ENCODE measurements around the gene LYPD1.

Gene LYPD1

DNA sequence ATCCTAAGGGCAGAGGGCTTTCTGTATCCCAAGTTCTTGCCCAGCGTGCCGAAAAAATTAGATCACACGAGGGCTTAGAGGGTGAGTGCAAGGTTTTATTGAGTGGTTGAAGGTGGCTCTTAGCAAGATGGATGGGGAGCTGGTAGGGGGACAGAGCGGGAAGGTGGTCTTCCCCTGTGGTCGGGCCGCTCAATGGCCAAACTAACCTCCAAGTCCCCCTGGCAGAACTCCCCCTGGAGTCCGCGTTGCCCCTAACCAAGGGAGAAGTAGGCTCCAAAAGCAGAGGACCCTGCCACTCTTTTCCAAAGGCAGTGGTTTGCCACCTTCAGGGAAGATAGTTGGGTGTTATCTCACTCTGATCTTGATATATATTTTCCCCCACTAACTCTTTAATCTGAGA is 63.4 kb downstream of the LYPD1 start:
- H3K4me3 ChIP-seq (ENCODE audit: low read length) = no peak overlapping the region
- no peak for DNase-seq (ENCODE audit: low read depth, low spot score)

DNA sequence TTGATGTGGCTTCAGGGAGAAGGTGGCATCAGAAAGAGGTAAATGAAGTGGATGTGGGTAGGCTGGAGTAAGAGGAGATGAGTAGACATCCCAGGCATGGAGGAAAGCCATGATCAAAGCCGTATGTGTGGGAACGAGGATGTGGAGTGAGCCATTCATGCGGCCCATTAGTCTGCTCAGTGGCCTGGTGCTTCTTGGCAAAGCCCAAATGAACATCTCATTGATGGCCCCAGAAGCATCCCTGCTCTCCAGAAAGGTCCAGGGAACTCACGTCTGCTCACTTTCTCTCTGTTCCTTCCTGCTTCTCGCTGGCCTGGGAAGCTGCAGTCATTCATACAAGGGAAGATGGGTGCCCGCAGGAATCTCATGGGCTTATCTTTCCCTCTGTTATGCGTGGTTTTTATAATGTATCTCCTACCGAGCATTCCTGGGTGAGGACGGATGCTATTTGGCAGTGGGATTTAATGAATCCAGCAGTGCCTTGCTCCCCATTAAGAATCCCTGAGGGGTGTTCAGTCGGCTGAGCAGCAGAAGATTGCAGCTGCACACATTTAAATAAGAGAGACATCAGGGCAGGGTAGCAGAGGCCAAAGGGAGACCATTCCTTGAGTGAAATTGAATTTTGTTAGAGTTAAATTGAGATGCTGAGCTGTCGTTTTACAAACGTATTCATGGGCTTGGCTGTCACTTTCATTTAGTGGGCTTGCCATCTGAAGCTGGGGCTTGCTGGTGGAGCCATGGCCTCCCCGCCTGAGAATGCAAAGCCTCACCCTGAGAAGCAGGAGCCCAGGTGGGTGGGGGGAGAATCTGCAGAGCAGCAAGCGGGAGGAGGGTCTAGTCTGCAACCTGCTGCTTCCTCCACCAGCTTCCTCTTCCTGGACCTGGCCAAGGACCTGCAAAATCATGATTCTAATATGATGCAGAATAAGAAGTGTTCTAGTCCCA is 64.5 kb downstream of the LYPD1 start:
- H3K4me3 ChIP-seq (ENCODE audit: low read length) = no peak overlapping the region
- no peak for DNase-seq (ENCODE audit: low read depth, low spot score)

- DNase-seq (ENCODE audit: low read depth, low spot score) = no peak
- no peak overlapping the region for H3K4me3 ChIP-seq (ENCODE audit: low read length)
Observed at GRCh38 chr2:132604561-132604960, 65.4 kb downstream of the LYPD1 start.

DNA sequence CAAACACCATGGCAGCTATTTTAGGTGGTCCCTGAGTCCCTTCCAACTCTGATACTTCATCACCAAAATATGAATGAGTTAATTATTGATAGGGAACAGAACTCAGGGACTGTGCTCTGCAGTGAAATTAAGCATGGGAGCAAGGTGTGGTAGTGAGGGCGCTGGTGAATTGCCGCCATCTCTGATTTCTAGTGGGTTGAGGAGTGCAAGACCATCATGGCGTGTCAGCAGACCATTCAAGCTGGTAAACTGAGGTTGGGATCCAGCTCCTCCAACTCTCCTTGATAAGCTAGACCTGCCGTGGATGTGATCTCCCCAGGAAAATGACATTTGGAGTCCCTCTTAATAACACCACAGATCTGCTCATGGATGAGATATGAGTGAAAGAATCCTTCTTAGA is 70.4 kb downstream of the LYPD1 start:
- DNase-seq (ENCODE audit: low read depth, low spot score) = no peak
- H3K4me3 ChIP-seq (ENCODE audit: low read length) = no peak overlapping the region

- no peak for DNase-seq (ENCODE audit: low read depth, low spot score)
- no peak overlapping the region for H3K4me3 ChIP-seq (ENCODE audit: low read length)
Observed at GRCh38 chr2:132598536-132598935, 71.5 kb downstream of the LYPD1 start.

DNA sequence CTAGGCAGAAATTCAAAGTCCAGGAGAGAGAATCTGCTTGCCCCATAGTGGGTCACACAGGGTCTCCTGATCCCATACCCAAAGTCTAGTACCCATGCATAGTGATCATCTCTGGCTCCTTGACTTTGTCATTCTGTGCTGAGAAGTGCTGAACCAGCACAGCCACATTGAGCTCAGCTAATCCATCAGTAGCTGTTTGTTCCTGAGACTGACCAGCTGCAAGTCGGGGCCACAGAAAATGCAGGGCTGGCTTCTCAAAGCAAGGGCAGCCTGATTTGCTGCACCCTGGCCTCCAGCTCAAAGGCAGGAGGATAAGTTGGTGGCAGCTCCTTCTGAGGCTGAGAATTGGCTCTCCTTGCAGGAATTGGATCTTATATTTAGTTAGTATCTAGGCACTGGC is 72.2 kb downstream of the LYPD1 start:
- no peak for DNase-seq (ENCODE audit: low read depth, low spot score)
- H3K4me3 ChIP-seq (ENCODE audit: low read length) = no peak overlapping the region

GRCh38 chr2:132597166-132597565 is 72.8 kb downstream of the LYPD1 start:
- H3K4me3 ChIP-seq (ENCODE audit: low read length) = no peak overlapping the region

DNA sequence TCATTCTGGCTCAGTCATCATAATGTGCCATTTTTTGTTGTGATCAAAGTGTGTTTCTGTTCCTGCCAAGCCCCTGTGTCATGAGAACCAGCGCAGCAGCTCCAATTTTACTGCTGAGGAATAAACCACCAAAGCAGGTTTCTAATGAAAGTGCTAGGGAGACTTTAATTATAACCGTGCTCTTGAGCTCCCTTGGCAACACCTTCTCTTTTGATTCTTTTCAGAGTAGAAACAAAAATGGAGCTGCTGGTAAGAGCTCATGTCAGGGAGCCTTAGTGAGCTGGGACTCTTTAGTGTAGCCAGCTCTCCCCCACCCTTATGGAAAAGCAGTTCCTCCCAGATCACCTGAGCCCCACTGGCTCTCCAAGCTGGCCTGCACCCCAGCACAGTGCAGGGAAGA is 74.3 kb downstream of the LYPD1 start:
- DNase-seq (ENCODE audit: low read depth, low spot score) = no peak
- no peak overlapping the region for H3K4me3 ChIP-seq (ENCODE audit: low read length)

More at GRCh38 chr2:132597166-132597565, 72.8 kb downstream of the LYPD1 start:
- no peak for DNase-seq (ENCODE audit: low read depth, low spot score)

GRCh38 chr2:132595186-132595585 is 74.8 kb downstream of the LYPD1 start:
- no peak for DNase-seq (ENCODE audit: low read depth, low spot score)
- H3K4me3 ChIP-seq (ENCODE audit: low read length) = no peak overlapping the region
